ENCODE measurements around the gene DIP2C. TPM values are rescaled to one million over a fixed set of nuclear protein-coding genes. Genes with fewer than 3 reads are reported as not detected.
"Not testable (repeated sequence)": the region's sequence is repeated elsewhere in the genome, so short reads cannot be mapped to it uniquely, and the experiment has no call there.

Gene DIP2C
- polyA plus RNA-seq, 4 donors, result 18.8 to 22.7 (median 20.9) TPM

- DNase-seq (ENCODE audit: low read depth in 4 of 4, low spot score in 3 of 4), result not testable (repeated sequence)
These were observed 57.2 kb downstream of the DIP2C start for GRCh38 chr10:632155-632806.

GRCh38 chr10:631266-631665 is 58.2 kb downstream of the DIP2C start:
- DNase-seq (ENCODE audit: low read depth in 4 of 4, low spot score in 3 of 4), result no peak

- no peak for DNase-seq (ENCODE audit: low read depth in 4 of 4, low spot score in 3 of 4)
These were observed 58.8 kb downstream of the DIP2C start for GRCh38 chr10:630581-631073.

- DNase-seq (ENCODE audit: low read depth in 4 of 4, low spot score in 3 of 4), result no peak
These were observed 60.1 kb downstream of the DIP2C start for GRCh38 chr10:629186-629998.

- DNase-seq (ENCODE audit: low read depth in 4 of 4, low spot score in 3 of 4), result no peak
These were observed 61.0 kb downstream of the DIP2C start for GRCh38 chr10:628386-629045.

- no peak for DNase-seq (ENCODE audit: low read depth in 4 of 4, low spot score in 3 of 4)
These were observed 62.2 kb downstream of the DIP2C start for GRCh38 chr10:627032-627992.

GRCh38 chr10:625751-626711 is 63.4 kb downstream of the DIP2C start:
- no peak for DNase-seq (ENCODE audit: low read depth in 4 of 4, low spot score in 3 of 4)

- no peak for DNase-seq (ENCODE audit: low read depth in 4 of 4, low spot score in 3 of 4)
These were observed 64.2 kb downstream of the DIP2C start for GRCh38 chr10:625333-625696.

- no peak for DNase-seq (ENCODE audit: low read depth in 4 of 4, low spot score in 3 of 4)
These were observed 64.7 kb downstream of the DIP2C start for GRCh38 chr10:624605-625332.

- no peak for DNase-seq (ENCODE audit: low read depth in 4 of 4, low spot score in 3 of 4)
These were observed 65.2 kb downstream of the DIP2C start for GRCh38 chr10:624312-624604.

GRCh38 chr10:623477-624311 is 65.8 kb downstream of the DIP2C start:
- no peak for DNase-seq (ENCODE audit: low read depth in 4 of 4, low spot score in 3 of 4)

GRCh38 chr10:623014-623413 is 66.5 kb downstream of the DIP2C start:
- DNase-seq (ENCODE audit: low read depth in 4 of 4, low spot score in 3 of 4), result no peak

GRCh38 chr10:621981-622740 is 67.3 kb downstream of the DIP2C start:
- no peak for DNase-seq (ENCODE audit: low read depth in 4 of 4, low spot score in 3 of 4)

- DNase-seq (ENCODE audit: low read depth in 4 of 4, low spot score in 3 of 4), result no peak
These were observed 68.0 kb downstream of the DIP2C start for GRCh38 chr10:621513-621912.

GRCh38 chr10:620971-621370 is 68.5 kb downstream of the DIP2C start:
- no peak for DNase-seq (ENCODE audit: low read depth in 4 of 4, low spot score in 3 of 4)

GRCh38 chr10:620417-620816 is 69.1 kb downstream of the DIP2C start:
- no peak for DNase-seq (ENCODE audit: low read depth in 4 of 4, low spot score in 3 of 4)

GRCh38 chr10:619710-620109 is 69.8 kb downstream of the DIP2C start:
- DNase-seq (ENCODE audit: low read depth in 4 of 4, low spot score in 3 of 4), result no peak
